Stomach smooth muscle (tissue), 2 donors: Measurements from ENCODE around the gene CLEC4G.

Source experiments
- H3K27ac ChIP-seq: one replicate; pipeline ENCODE4 v1.7.0; 2013; ENCODE audit warnings: mild to moderate bottlenecking, low read length, inconsistent platforms
- H3K27me3 ChIP-seq, 2 donors: one replicate each; pipeline ENCODE4 v1.7.0; 2013; ENCODE audit warnings: low read length in 2 of 2; ENCODE audit not compliant: insufficient read depth in 2 of 2, control insufficient read depth in 1 of 2
- H3K36me3 ChIP-seq, 2 donors: one replicate each; pipeline ENCODE4 v1.7.0; 2013; ENCODE audit warnings: low read length in 2 of 2; ENCODE audit not compliant: control insufficient read depth in 2 of 2, insufficient read depth in 2 of 2
- H3K4me1 ChIP-seq: one replicate; pipeline ENCODE4 v1.7.0; 2013; ENCODE audit warnings: low read length; ENCODE audit not compliant: control insufficient read depth, insufficient read depth
- H3K4me3 ChIP-seq, 2 donors: one replicate each; pipeline ENCODE4 v1.7.0; 2013; ENCODE audit warnings: low read length in 2 of 2
- H3K9ac ChIP-seq, 2 donors: one replicate each; pipeline ENCODE4 v1.7.0; 2013; ENCODE audit warnings: low read length in 2 of 2, mild to moderate bottlenecking in 1 of 2
- H3K9me3 ChIP-seq, 2 donors: one replicate each; pipeline ENCODE4 v1.7.0; 2013; ENCODE audit warnings: low read length in 2 of 2; ENCODE audit not compliant: control insufficient read depth in 2 of 2
- donor health status: healthy.
- donor health status: Pancreatic carcinoma.

CLEC4G gene

GRCh38 chr19:7739211-7739755 is 7.4 kb upstream of the CLEC4G start:
- no peak overlapping the region for H3K4me3 ChIP-seq
- no peak overlapping the region for H3K27ac ChIP-seq
- no peaks in the 10 kb centered on the region for H3K9me3 ChIP-seq
- H3K36me3 ChIP-seq, result no peaks in the 10 kb centered on the region
- H3K4me1 ChIP-seq, result no peaks in the 10 kb centered on the region
- H3K27me3 ChIP-seq, result peaks cover 6 to 7% of the 10 kb centered on the region in 2 donors
- no peak overlapping the region for H3K9ac ChIP-seq

- H3K4me1 ChIP-seq, result no peaks in the 10 kb centered on the region
- H3K36me3 ChIP-seq, result no peaks in the 10 kb centered on the region
- no peaks in the 10 kb centered on the region for H3K9me3 ChIP-seq
- H3K27ac ChIP-seq, result no peak overlapping the region
- no peak overlapping the region for H3K9ac ChIP-seq
- H3K27me3 ChIP-seq, result peaks cover 6 to 9% of the 10 kb centered on the region in 2 donors
- no peak overlapping the region for H3K4me3 ChIP-seq
Measured at GRCh38 chr19:7738023-7738422, 6.1 kb upstream of the CLEC4G start.

- Histone ChIP-seq H3K36me3 (no peaks in the 10 kb centered on the region), H3K4me3 (no peak overlapping the region), H3K9me3 (no peaks in the 10 kb centered on the region), H3K4me1 (no peaks in the 10 kb centered on the region), H3K27ac (no peak overlapping the region), H3K27me3 (peaks cover 8 to 10% of the 10 kb centered on the region in 2 donors), H3K9ac (no peak overlapping the region)
Measured at GRCh38 chr19:7737215-7737614, 5.3 kb upstream of the CLEC4G start.

- no peak overlapping the region for H3K9ac ChIP-seq
Measured at GRCh38 chr19:7736148-7736547, 4.2 kb upstream of the CLEC4G start.

GRCh38 chr19:7734220-7735203 is 2.6 kb upstream of the CLEC4G start:
- Histone ChIP-seq H3K4me3 (no peak overlapping the region), H3K4me1 (peaks cover 3% of the 10 kb centered on the region), H3K27ac (no peak overlapping the region), H3K36me3 (no peaks in the 10 kb centered on the region), H3K9me3 (no peaks in the 10 kb centered on the region), H3K27me3 (peaks cover 22 to 29% of the 10 kb centered on the region in 2 donors), H3K9ac (no peak overlapping the region)

More at GRCh38 chr19:7736148-7736547, 4.2 kb upstream of the CLEC4G start:
- H3K9me3 ChIP-seq, result no peaks in the 10 kb centered on the region
- H3K27me3 ChIP-seq, result peaks cover 17 to 19% of the 10 kb centered on the region in 2 donors
- no peaks in the 10 kb centered on the region for H3K36me3 ChIP-seq
- no peaks in the 10 kb centered on the region for H3K4me1 ChIP-seq
- no peak overlapping the region for H3K27ac ChIP-seq
- H3K4me3 ChIP-seq, result no peak overlapping the region

- Histone ChIP-seq H3K4me1 (peaks cover 3% of the 10 kb centered on the region), H3K9me3 (no peaks in the 10 kb centered on the region), H3K27ac (no peak overlapping the region), H3K27me3 (peaks cover 30 to 37% of the 10 kb centered on the region in 2 donors), H3K36me3 (no peaks in the 10 kb centered on the region), H3K4me3 (no peak overlapping the region), H3K9ac (no peak overlapping the region)
Measured at GRCh38 chr19:7733376-7733775, 1.5 kb upstream of the CLEC4G start.

GRCh38 chr19:7731615-7732014 is 295 bp downstream of the CLEC4G start:
- Histone ChIP-seq H3K4me1 (peaks cover 3% of the 10 kb centered on the region), H3K9ac (no peak overlapping the region), H3K4me3 (no peak overlapping the region), H3K36me3 (no peaks in the 10 kb centered on the region), H3K9me3 (no peaks in the 10 kb centered on the region), H3K27me3 (peaks cover 29 to 42% of the 10 kb centered on the region in 2 donors), H3K27ac (no peak overlapping the region)

- peaks cover 29 to 42% of the 10 kb centered on the region in 2 donors for H3K27me3 ChIP-seq
- no peaks in the 10 kb centered on the region for H3K36me3 ChIP-seq
- H3K4me1 ChIP-seq, result peaks cover 3% of the 10 kb centered on the region
- no peak overlapping the region for H3K27ac ChIP-seq
- H3K9me3 ChIP-seq, result no peaks in the 10 kb centered on the region
- no peak overlapping the region for H3K4me3 ChIP-seq
- H3K9ac ChIP-seq, result no peak overlapping the region
Measured at GRCh38 chr19:7731218-7731595, 703 bp downstream of the CLEC4G start.

GRCh38 chr19:7730286-7731217 is 1.4 kb downstream of the CLEC4G start:
- no peak overlapping the region for H3K27ac ChIP-seq
- peaks cover 29 to 42% of the 10 kb centered on the region in 2 donors for H3K27me3 ChIP-seq
- no peak overlapping the region for H3K4me3 ChIP-seq
- no peak overlapping the region for H3K9ac ChIP-seq
- H3K36me3 ChIP-seq, result no peaks in the 10 kb centered on the region
- peaks cover 3% of the 10 kb centered on the region for H3K4me1 ChIP-seq
- no peaks in the 10 kb centered on the region for H3K9me3 ChIP-seq

- Histone ChIP-seq H3K36me3 (no peaks in the 10 kb centered on the region), H3K9ac (no peak overlapping the region), H3K27me3 (peaks cover 29 to 42% of the 10 kb centered on the region in 2 donors), H3K9me3 (no peaks in the 10 kb centered on the region), H3K27ac (no peak overlapping the region), H3K4me3 (no peak overlapping the region), H3K4me1 (peaks cover 3% of the 10 kb centered on the region)
Measured at GRCh38 chr19:7729831-7730285, 2.1 kb downstream of the CLEC4G start.
